EH (cell line): ENCODE measurements around the gene GPATCH1.
"Not testable (repeated sequence)": the region's sequence is repeated elsewhere in the genome, so short reads cannot be mapped to it uniquely, and the experiment has no call there.

ENCODE experiments used
- DNase-seq: peaks from one replicate; pipeline ENCODE4 v3.0.0-alpha.2; 2015; ENCODE audit warnings: low read depth

The GPATCH1 gene

GRCh38 chr19:33157906-33158305 lies 76.9 kb downstream of the GPATCH1 start:
- DNase-seq, result no peak

DNA sequence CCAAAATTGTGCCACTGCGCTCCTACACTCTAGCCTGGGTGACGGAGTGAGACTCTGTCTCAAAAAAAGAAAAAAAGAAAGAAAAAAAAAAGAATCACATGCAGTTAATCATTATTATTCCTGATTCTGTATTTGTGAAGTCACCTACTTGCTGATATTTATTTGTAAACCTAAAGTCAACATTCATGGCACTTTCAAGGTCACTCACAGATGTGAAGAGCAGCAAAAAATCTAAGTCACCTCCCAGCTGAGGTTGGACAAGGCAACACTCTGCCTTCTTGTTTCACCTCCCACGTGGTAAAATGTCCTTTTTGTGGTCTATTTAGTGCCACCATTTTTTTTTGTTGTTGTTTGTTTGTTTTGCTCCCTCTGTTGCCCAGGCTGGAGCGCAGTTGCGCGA lies 77.4 kb downstream of the GPATCH1 start:
- DNase-seq, result no peak

- DNase-seq, result no peak
These were observed 78.2 kb downstream of the GPATCH1 start for GRCh38 chr19:33159149-33159548.

DNA sequence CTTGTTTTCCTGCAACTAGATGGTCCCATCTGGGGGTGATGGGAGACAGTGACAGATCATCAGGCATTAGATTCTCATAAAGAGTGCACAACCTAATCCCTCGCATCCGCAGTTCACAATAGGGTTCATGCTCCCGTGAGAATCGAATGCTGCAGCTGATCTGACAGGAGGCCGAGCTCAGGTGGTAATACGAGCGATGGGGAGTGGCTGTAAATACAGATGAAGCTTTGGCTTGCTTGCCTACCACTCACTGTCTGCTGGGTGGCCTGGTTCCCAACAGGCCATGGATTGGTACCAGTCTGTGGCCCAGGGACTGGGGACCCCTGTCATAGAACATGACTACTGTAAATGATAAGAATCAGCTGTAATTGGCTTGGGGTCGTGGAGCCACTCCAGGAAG lies 78.9 kb downstream of the GPATCH1 start:
- DNase-seq, result no peak

GRCh38 chr19:33161201-33161600 lies 80.2 kb downstream of the GPATCH1 start:
- no peak for DNase-seq

- no peak for DNase-seq
These were observed 82.5 kb downstream of the GPATCH1 start for GRCh38 chr19:33163481-33163880.

DNA sequence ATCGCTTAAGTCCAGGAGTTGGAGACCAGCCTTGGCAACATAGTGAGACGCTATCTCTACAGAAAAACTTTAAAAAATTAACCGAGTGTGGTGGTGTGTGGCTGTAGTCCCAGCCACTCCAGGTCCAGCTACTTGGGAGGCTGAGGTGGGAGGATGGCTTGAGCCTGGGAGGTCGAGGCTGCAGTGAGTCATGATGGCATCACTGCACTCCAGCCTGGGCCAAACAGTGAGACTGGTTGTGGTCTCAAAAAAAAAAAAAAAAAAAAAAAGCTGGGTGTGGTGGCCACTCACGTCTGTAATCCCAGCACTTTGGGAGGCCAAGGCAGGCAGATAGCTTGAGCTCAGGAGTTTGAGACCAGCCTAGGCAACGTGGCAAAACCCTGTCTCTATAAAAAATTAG lies 85.1 kb downstream of the GPATCH1 start:
- DNase-seq, result not testable (repeated sequence)

- DNase-seq, result no peak
These were observed 86.5 kb downstream of the GPATCH1 start for GRCh38 chr19:33167438-33167837.

GRCh38 chr19:33168528-33168927 lies 87.5 kb downstream of the GPATCH1 start:
- no peak for DNase-seq

GRCh38 chr19:33171222-33171795 lies 90.3 kb downstream of the GPATCH1 start:
- no peak for DNase-seq

DNA sequence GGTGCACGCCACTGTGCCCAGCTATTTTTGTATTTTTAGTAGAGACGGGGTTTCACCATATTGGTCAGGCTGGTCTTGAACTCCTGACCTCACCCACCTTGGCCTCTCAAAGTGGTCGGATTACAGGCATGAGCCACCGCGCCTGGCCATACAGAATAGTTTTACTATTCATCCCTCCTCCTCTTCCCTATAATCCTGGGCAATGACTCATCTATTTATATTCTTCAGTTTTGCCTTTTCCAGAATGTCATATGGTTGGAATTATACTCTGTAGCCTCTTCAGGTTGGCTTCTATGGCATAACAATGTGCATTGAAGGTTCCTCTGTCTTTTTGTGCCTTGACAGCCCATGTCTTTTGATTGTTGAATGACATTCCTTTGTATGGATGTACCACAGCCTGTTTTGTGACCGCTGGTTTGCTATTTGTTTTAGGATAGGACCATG lies 91.0 kb downstream of the GPATCH1 start:
- peak; percentile 78 for DNase-seq

DNA sequence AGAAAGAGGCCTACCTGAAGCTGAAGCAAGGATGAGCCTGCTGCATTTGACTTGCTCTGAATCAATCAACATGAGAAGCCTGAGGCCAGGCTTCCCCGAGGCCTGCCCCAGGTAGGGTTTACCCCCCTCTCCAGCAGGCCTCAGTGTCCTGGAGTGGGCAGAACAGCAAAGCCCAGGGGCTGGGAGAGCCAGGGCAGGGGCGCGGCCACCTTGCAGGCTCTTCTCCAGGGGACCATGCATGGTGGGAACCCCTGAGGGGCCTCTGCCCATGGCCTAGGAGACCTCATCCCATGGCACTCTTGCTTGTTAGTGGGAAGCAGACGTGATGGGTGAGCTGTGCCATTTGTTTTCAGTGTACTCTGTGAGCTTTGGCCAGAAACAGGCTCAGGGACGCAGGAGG lies 93.2 kb downstream of the GPATCH1 start:
- DNase-seq, result no peak

DNA sequence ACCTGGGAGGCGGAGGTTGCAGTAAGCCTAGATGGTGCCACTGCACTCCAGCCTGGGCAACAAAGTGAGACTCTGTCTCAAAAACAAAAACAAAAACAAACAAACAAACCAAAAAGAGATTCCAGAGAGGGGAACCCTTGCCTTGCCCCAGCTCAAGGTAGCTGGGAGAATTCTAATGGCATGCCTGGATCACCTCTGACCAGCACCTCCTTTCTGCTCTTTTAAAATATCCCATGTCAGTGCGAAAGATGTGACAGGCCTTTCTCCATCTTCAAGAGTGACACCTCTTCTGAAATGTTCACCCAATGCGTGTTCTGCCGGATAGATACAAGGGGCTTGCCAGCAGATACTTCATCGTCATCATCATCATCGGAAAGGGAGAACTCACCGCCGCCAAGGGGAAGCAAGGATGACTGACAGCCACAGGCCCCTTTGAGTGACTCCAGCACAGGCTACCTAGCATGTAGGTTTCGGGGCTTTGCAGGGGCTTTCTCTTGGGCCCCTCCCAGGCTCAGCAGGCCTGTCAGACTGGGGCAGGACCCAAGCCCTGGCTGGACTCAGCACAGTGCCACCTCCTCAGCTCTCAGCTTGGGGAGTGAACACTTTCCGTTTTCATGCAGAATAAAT lies 94.3 kb downstream of the GPATCH1 start:
- DNase-seq, result no peak

- peak; percentile 57 for DNase-seq
These were observed 95.1 kb downstream of the GPATCH1 start for GRCh38 chr19:33175886-33176669.

DNA sequence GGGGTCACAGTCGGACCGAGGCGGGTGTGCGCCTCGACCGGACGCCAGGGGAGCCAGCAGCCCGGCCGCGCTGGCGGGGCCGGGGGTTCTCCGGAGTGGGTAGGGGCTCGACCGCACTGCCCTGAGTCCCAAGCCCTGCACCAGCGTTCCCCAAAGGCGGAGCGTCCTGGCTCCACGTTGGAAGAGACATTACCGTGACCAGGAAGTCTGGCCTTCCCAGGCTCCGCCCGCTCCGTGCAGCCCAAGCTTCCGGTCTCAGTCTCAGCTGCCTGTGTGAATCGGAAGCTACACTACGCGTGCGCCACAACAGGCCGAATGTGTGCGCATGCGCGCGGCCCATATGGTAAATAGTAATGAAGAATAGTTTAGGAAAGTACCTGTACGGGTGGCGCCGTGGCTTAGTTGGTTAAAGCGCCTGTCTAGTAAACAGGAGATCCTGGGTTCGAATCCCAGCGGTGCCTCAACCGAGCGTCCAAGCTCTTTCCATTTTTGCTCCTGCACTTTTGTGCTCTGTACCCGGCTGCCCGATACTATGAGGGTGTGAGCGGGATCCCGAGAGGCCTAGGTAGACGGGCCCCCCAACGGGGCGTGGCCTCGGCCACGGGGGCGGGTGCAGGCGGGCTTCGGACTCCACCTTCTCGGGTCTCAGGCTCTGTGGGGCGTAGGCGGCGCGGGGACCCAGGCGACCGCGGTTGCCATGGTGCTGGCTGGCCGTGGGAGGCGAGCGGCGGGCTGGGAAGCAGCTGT lies 95.9 kb downstream of the GPATCH1 start:
- DNase-seq, result peak; percentile 99

DNA sequence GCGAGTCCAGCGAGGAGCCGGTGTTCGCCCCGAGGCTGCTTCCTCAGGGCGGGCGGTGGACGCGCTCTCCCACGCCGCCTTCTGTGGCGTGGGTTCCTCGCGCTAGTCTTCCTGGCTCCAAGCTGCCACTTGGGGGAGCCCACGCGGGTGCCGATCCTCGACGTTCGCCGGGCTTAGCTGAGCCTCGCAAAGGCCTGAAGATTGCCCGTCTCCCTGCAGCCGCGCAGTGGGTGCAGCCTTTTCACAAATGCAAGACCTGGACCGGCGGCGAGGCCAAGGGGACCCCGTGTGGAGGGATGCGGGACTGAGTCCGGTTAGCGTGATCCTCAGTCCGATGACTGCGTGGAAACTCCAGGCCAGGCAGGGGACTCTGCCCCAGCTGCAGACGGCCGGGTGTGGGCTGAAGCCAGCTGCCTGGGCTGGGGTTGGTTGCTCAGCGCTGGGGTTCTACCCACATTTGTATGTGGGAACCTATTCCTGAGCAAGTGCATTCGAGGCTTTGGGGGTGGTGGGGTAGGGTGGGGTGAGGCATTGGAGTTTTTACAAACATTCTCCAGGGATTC lies 96.5 kb downstream of the GPATCH1 start:
- no peak for DNase-seq
